Right lobe of liver (tissue), 4 donors: ENCODE results near the gene SLC44A4.
"Not testable (repeated sequence)": the region's sequence is repeated elsewhere in the genome, so short reads cannot be mapped to it uniquely, and the experiment has no call there.

Experiments used
- POLR2A ChIP-seq: fragments of 450-650 bp; IDR thresholded peaks from one replicate; pipeline ENCODE4 v1.6.1; 2017; ENCODE audit warnings: antibody characterized with exemption, mild to moderate bottlenecking
- TF ChIP-seq, protein P1 (sequence below), 4 donors: fragments of 200-600 bp in 3 of 4; fragments of 450-650 bp in 1 of 4; IDR thresholded peaks; one replicate each; pipeline versions ENCODE4 v1.5.1 to v1.8.0; 2016 to 2022; ENCODE audit warnings: antibody characterized with exemption in 4 of 4, mild to moderate bottlenecking in 2 of 4
- donor health status: DM: no; HTN: no; CAD: no.
- donor health status: DM: no; HTN: no; CAD: no.
- donor health status: DM: no; HTN: yes; CAD: no.

DNA sequence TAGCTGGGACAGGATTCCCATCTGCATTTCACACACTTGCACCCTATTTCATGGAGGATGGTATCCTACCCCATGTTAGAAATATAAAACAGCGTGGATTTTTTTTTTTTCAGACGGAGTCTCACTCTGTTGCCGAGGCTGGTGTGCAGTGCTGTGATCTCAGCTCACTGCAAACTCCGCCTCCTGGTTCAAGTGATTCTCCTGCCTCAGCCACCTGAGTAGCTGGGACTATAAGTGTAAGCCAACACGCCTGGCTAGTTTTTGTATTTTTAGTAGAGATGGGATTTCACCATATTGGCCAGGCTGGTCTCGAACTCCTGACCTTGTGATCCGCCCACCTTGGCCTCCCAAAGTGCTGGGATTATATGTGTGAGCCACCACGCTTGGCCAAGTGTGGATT, 21.0 kb downstream of the SLC44A4 start:
- TF ChIP-seq, protein P1, sequence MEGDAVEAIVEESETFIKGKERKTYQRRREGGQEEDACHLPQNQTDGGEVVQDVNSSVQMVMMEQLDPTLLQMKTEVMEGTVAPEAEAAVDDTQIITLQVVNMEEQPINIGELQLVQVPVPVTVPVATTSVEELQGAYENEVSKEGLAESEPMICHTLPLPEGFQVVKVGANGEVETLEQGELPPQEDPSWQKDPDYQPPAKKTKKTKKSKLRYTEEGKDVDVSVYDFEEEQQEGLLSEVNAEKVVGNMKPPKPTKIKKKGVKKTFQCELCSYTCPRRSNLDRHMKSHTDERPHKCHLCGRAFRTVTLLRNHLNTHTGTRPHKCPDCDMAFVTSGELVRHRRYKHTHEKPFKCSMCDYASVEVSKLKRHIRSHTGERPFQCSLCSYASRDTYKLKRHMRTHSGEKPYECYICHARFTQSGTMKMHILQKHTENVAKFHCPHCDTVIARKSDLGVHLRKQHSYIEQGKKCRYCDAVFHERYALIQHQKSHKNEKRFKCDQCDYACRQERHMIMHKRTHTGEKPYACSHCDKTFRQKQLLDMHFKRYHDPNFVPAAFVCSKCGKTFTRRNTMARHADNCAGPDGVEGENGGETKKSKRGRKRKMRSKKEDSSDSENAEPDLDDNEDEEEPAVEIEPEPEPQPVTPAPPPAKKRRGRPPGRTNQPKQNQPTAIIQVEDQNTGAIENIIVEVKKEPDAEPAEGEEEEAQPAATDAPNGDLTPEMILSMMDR (IDR thresholded peaks at IDR 0.05) = not testable (repeated sequence)
- not testable (repeated sequence) for TF ChIP-seq POLR2A
